Mesenteric fat pad (tissue), 1 donor: ENCODE measurements around the gene SORCS3. TPM values are rescaled to one million over a fixed set of nuclear protein-coding genes. Genes with fewer than 3 reads are reported as not detected.

ENCODE experiments used
- DNase-seq: peaks from one replicate; pipeline ENCODE4 v3.0.0-alpha.2; 2020; ENCODE audit warnings: low spot score
- total RNA-seq: library from RNA; stranded (reverse); fragmentation: NEBNext Ultra II Directional; extraction: Animal tissue kit (Norgen Biotek cat#: 25700); gene quantifications from one replicate; pipeline ENCODE4 v1.2.1, GENCODE V29; 2021
- donor health status: DM: yes; HTN: yes; CAD: no.

SORCS3 gene
- total RNA-seq, 1 donor from 2014 or later, result not detected

GRCh38 chr10:104908581-104908980, 267.5 kb downstream of the SORCS3 start:
- no peak for DNase-seq

GRCh38 chr10:104910712-104911111, 269.6 kb downstream of the SORCS3 start:
- DNase-seq, result no peak

- no peak for DNase-seq
These were observed 272.3 kb downstream of the SORCS3 start for GRCh38 chr10:104913390-104913789.

- DNase-seq, result no peak
These were observed 279.4 kb downstream of the SORCS3 start for GRCh38 chr10:104920476-104920875.

- no peak for DNase-seq
These were observed 280.7 kb downstream of the SORCS3 start for GRCh38 chr10:104921763-104922162.

GRCh38 chr10:104922810-104923209, 281.7 kb downstream of the SORCS3 start:
- no peak for DNase-seq

GRCh38 chr10:104923501-104923900, 282.4 kb downstream of the SORCS3 start:
- DNase-seq, result no peak

- DNase-seq, result no peak
These were observed 283.2 kb downstream of the SORCS3 start for GRCh38 chr10:104924101-104924795.

GRCh38 chr10:104925232-104925851, 284.3 kb downstream of the SORCS3 start:
- DNase-seq, result no peak

GRCh38 chr10:104928734-104929133, 287.6 kb downstream of the SORCS3 start:
- no peak for DNase-seq

GRCh38 chr10:104931612-104932134, 290.6 kb downstream of the SORCS3 start:
- DNase-seq, result no peak

- no peak for DNase-seq
These were observed 294.6 kb downstream of the SORCS3 start for GRCh38 chr10:104935656-104936055.

- DNase-seq, result no peak
These were observed 296.5 kb downstream of the SORCS3 start for GRCh38 chr10:104937567-104937966.

- DNase-seq, result no peak
These were observed 296.9 kb downstream of the SORCS3 start for GRCh38 chr10:104938031-104938430.

- no peak for DNase-seq
These were observed 300.6 kb downstream of the SORCS3 start for GRCh38 chr10:104941662-104942061.

GRCh38 chr10:104947314-104947713, 306.2 kb downstream of the SORCS3 start:
- DNase-seq, result no peak

- no peak for DNase-seq
These were observed 316.2 kb downstream of the SORCS3 start for GRCh38 chr10:104957178-104957841.

GRCh38 chr10:104966563-104967297, 325.6 kb downstream of the SORCS3 start:
- DNase-seq, result no peak

- DNase-seq, result no peak
These were observed 339.3 kb downstream of the SORCS3 start for GRCh38 chr10:104980368-104980767.

- no peak for DNase-seq
These were observed 340.9 kb downstream of the SORCS3 start for GRCh38 chr10:104981995-104982394.

GRCh38 chr10:104988686-104989085, 347.6 kb downstream of the SORCS3 start:
- no peak for DNase-seq

- no peak for DNase-seq
These were observed 348.8 kb downstream of the SORCS3 start for GRCh38 chr10:104989880-104990279.
